NCI-H774 (cell line): ENCODE measurements around the gene GGCX.
"Not testable (repeated sequence)": the region's sequence is repeated elsewhere in the genome, so short reads cannot be mapped to it uniquely, and the experiment has no call there.

Experiments
- DNase-seq: peaks from one replicate; lab custom pipeline; 2025; lab: John Stamatoyannopoulos, UW

Gene GGCX

DNA sequence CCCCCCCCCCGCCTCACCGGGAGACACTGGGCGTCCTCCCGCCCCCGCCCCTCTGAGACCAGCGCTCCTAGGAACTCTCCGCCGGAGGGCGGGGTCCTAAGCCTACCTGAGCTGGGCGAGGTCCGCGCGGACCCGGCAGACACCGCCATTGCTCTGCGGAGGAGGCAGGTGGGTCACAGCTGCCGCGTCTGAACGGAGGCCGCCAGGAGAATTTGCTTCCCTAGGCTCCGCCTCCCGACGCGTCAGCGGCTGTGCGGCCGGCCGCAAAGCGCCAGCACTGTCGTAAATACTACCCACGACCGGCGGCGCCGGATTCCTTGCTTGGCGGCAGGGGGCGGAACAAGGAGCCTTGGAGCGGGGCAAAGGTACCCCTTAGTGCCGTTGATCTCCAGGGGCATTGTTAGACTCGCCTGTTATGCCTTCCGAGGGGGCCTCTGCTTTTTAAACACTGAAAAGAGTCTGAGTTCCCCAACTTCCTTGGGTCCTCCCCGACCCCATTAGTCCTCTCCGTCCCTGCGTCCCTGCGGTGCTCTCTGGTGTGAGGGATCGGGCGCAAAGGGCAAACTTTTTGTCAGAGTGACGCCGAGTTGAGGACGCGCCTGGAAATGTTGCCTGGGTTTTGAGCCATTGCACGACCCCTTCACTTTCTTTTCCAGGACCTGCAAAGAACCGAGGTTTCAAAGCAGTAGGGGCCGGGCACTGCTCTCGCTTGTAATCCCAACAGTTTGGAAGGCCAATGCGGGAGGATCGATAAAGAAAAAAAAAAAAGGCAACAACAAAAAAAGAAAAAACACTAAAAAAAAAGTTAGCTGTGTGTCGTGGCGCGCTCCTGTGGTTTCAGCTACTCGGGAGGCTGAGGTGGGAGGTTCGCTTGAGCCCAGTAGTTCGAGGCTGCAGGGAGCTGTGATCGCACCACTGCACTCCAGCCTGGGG lies at the start of gene GGCX:
GGCX (minus strand) TSS at position 214 of the 933 bp plus-strand sequence; CDS start at position 149, 65 bp downstream.
- DNase-seq: peak; percentile 94

GRCh38 chr2:85607268-85608215 lies 46.2 kb upstream of the GGCX start:
- no peak for DNase-seq

GRCh38 chr2:85606116-85606455 lies 44.8 kb upstream of the GGCX start:
- no peak for DNase-seq

- no peak for DNase-seq
These were observed 44.3 kb upstream of the GGCX start for GRCh38 chr2:85605406-85606115.

DNA sequence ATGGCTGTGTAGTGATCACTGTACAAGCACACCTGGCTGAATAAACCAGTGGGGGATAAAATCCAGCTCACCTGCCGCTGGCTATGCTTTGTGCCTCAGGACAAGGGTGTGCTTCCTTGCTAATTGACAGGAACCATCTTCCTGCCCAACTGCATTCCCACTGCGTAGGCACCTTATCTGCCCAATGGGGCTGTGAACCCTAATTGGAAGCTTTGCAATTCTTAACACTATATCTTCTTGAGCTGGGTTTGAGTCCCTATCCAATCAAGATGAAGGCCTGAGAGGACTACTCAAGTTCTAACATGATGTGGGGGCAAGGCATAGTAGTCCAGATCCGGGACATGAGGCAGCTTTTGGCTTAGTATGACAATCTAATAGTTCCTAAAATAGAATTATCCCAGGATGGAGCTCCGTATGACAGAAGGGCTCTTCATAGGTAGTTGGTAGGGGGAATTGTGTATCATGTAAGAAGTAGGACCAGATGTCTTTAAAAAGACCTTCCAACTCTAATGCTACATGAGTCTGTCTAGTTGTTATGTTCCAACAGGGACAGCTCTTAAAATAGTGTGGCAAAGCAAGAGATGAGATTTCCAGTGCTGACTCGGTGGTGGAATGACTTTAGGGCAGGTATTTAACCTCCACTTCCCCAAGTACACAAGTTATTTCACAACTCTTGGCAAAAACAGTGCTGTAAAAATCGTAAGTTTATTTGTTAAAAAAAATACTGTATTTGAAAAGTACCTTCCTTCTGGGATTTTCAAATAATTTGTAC lies 43.5 kb upstream of the GGCX start:
- DNase-seq: no peak

GRCh38 chr2:85604133-85604444 lies 42.8 kb upstream of the GGCX start:
- DNase-seq: not testable (repeated sequence)

DNA sequence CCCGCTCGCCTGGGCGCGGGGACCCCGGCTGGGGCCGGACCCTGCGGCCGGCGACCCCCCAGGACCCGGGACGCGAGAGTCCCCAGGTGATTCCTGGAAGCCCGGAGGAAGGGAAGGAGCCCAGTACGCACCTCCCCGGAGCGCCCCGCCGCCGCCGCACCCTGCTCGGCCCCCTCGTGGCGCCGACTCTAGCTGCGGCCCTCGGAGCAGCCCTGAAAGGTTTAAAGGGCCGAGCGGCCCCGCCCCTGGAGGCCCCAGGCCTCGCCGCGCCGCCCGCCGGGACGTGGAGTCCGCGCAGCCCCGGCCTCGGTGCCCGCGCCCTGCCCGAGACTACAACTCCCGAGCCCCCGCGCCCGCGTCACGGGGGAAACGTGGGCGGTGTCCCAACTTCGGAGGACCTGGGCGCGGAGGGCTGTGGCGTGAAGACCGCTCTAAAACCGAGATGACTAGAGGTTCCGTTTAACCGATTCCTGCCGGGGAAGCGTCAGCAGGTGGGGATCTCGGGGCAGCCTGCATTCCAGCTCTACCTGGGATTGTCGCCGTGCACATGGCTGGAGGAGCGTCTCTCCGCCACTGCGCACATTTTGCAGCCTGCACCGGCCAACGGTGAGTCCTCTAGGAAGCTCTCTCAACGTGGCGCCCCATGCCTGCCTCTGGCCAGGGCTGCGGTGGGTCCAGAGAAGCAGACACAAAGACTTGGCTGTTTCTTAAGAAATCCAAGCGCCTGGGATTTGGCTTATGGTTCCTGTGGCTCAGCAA lies 41.4 kb upstream of the GGCX start, which contains the start of gene TMEM150A:
TMEM150A (minus strand) TSS at position 223 of the 759 bp plus-strand sequence. CDS start 750 bp downstream, outside the sequence.
- DNase-seq: peak; percentile 81

DNA sequence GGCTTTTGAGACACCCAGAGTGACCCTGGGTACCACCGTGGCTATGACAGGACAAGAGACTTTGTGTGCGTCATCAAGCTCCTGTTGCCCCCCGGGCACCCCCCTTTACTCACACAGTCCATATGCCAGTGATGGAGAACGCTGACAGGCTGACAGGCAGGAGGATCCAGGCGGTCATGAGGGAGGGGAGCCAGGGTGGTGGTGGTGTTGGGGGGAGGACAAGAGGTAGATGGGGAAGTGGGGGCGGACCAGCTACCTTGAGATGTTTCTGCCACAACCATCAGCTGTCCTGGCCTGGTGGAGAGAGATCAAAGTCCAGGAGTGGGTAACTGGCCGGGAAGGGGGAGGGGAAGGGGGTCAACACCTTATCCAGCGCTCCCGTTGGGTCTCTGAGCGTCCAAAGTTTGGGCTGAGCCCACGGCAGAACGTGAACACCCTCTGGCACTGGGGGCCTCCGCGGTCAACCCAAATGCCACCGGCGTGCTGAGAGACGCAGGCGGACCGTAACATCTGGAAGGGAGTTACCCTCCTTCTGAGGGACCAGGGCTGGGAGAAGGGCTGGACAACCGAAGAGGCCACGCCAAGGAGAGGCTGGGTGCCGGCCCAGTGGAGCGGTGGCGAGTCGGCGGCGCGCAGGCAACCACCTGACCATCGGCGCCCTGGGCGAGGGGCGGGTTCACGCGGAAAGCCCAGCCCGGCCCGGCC lies 40.6 kb upstream of the GGCX start:
- DNase-seq: no peak

DNA sequence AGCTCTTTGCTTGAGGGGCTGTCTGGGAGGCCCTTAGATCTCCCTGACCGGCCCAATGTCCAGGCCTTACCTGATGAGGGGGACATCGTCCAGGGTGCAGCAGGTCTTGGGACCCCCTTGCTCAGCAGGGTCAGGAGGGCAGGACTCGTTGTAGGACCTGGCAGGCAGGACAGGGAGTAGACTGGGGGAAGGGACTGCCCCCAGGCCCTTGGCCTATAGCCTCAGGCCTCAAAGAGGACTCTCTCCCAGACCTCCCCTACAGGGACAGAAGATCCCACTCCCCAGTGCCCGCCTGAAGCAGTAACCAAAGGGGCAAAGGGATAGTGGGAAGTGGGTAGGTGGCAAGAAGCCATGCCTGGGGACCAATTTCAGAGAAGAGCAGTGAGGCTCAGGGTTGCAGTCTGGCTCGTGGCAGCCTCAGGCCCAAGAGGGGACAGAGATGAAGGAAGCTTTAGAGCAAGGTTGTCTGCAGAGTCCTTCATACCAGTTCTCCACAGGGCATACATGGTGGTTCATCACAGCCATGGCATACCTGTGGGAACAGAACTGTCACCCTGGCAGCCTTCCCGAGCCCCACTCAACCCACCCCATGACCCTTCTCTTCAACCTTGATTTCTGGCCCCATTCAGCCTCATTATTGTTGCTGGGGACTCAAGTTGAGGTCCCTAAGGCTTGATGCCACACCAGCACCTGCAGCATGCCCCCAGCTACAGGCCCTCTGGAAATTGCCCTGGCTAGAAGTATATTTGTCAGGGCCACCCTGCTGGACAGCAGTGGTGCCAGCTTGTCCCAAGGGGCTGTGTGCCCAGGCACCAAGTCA lies 39.9 kb upstream of the GGCX start:
- no peak for DNase-seq

DNA sequence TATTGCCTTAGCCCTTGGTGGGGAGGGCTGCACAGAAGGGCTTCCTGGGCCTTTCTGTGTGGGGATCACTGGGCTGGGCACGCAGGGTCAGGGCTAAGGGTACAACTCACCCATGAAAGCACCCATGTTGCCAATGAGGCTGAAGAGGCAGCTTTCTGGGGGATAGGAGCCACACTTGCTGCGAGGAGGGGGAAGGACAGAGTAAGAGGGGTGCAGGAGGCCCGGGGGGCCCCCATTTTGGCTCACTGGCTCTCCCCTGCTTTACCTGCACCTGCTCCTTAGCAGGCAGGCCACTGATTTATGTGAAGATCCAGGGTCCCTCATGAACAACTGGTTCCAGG lies 38.9 kb upstream of the GGCX start:
- DNase-seq: no peak

DNA sequence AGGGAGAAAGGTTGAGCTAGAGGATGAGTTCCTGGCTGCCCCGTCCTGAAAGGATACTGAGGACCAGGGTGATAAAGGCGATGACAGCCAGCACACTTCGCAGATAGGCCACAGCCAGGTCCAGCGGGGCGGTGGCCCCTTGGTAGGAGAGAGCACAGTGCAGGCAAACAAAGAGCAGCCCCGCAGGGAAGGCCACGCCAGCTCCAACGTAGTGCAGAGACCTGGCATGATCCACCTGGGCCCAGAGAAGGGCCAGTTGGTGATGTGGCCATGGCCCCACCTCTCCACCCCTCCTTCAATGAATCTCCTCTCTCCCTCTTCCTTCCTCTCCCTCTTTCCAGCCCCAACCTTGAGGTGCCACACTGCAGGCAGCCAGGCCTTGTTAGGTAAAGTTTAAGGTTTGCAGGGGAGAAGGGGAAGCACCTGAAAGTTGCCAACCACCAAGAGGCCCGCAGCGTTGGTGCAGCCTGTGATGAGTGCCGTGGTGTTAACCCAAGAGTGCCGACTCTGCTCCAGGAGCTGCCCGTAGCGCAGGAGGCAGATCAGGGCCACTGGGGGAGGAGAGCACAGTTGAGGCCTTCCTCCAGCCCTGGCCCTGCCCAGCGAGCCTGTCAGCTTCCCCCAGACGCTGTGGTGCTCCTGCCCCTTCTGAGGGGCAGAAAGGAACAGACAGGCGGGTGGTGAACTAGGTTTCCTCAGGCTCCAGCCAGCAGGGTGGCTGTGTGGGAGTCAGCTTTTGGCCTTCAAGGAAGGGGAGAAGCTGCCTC lies 38.4 kb upstream of the GGCX start:
- no peak for DNase-seq

GRCh38 chr2:85598594-85599340 lies 37.5 kb upstream of the GGCX start:
- DNase-seq: no peak

DNA sequence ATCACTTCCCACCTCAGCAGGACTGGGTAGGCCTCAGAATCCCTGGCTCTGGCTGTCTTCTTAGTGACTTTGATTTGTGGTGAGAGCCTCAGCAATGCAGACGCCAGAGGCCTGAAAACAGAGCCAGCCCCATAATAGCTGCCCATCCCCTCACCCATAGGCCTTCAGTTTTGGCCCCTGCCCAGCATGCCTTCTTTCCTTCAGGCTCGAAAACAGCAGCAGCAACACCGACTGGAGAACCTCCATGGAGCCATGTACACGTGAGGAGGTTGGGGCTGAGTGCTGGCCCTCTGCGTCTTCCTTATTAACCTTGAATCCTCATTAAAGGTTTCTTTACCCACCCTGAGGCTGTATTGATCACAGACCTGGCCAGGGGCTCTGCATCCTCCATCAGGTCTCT lies 35.9 kb upstream of the GGCX start:
- DNase-seq: no peak

- DNase-seq: no peak
These were observed 35.3 kb upstream of the GGCX start for GRCh38 chr2:85596486-85597143.

- DNase-seq: no peak
These were observed 34.7 kb upstream of the GGCX start for GRCh38 chr2:85596026-85596333.

DNA sequence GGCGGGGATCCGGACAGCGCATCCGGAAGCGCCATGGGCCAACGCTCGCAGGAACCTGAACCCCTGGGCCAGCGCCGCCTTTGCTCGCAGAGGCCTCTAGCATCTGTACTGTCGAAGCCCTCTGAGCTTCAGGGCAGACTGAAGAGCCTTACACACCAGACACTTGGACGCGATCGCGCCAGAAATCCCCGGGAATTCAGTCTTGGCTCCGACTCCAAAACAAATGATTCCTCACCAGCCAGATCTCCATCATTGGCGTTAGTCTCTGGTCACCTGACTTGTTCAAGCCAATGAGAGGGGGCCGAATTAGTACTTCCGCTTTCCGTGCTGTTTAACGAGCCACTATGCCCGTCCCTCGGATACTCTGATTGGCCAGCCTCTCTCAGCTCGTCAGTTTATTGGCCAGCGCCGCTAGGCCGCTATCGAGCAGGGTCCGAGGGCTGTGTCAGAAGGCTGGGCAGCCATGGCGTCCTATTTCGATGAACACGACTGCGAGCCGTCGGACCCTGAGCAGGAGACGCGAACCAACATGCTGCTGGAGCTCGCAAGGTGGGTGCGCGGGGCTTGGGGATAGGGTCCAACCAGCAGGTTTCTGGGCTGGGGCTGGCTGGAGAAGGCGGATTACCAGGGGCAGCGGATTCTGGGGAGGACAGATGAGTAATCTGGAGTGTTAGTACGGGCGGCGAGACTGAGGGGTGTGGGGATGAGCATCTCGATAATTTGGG lies 34.2 kb upstream of the GGCX start, which contains the start of gene RNF181:
RNF181 (plus strand) TSS at position 445 of the 725 bp plus-strand sequence; CDS start at position 464, 19 bp downstream.
- DNase-seq: peak; percentile 97
